Measurements from ENCODE around the gene MAP1A.

Gene MAP1A

GRCh38 chr15:43510200-43511011, 7.0 kb upstream of the MAP1A start:
- DNase-seq (ENCODE audit: low read depth in 2 of 2, low spot score in 1 of 2), result peak; percentile 87 to 92

GRCh38 chr15:43511012-43511885, 6.2 kb upstream of the MAP1A start:
- no peak for DNase-seq (ENCODE audit: low read depth in 2 of 2, low spot score in 1 of 2)

- no peak for DNase-seq (ENCODE audit: low read depth in 2 of 2, low spot score in 1 of 2)
Observed at GRCh38 chr15:43513550-43513949, 3.9 kb upstream of the MAP1A start.

GRCh38 chr15:43514241-43515057, 3.0 kb upstream of the MAP1A start:
- peak in 1 of 2 donors; percentile 10 for DNase-seq (ENCODE audit: low read depth in 2 of 2, low spot score in 1 of 2)

- no peak for DNase-seq (ENCODE audit: low read depth in 2 of 2, low spot score in 1 of 2)
Observed at GRCh38 chr15:43515741-43516140, 1.7 kb upstream of the MAP1A start.

GRCh38 chr15:43516185-43516584, 1.2 kb upstream of the MAP1A start:
- DNase-seq (ENCODE audit: low read depth in 2 of 2, low spot score in 1 of 2), result no peak

- DNase-seq (ENCODE audit: low read depth in 2 of 2, low spot score in 1 of 2), result no peak
Observed at GRCh38 chr15:43516801-43517353, 531 bp upstream of the MAP1A start.

GRCh38 chr15:43518197-43518761, 871 bp downstream of the MAP1A start:
- DNase-seq (ENCODE audit: low read depth in 2 of 2, low spot score in 1 of 2), result no peak

- DNase-seq (ENCODE audit: low read depth in 2 of 2, low spot score in 1 of 2), result no peak
Observed at GRCh38 chr15:43519196-43519595, 1.8 kb downstream of the MAP1A start.

- no peak for DNase-seq (ENCODE audit: low read depth in 2 of 2, low spot score in 1 of 2)
Observed at GRCh38 chr15:43520138-43520537, 2.7 kb downstream of the MAP1A start.

GRCh38 chr15:43521419-43521818, 4.0 kb downstream of the MAP1A start:
- DNase-seq (ENCODE audit: low read depth in 2 of 2, low spot score in 1 of 2), result no peak

- no peak for DNase-seq (ENCODE audit: low read depth in 2 of 2, low spot score in 1 of 2)
Observed at GRCh38 chr15:43522247-43522646, 4.8 kb downstream of the MAP1A start.

- no peak for DNase-seq (ENCODE audit: low read depth in 2 of 2, low spot score in 1 of 2)
Observed at GRCh38 chr15:43523646-43524045, 6.2 kb downstream of the MAP1A start.

- DNase-seq (ENCODE audit: low read depth in 2 of 2, low spot score in 1 of 2), result no peak
Observed at GRCh38 chr15:43524254-43524845, 6.9 kb downstream of the MAP1A start.

- DNase-seq (ENCODE audit: low read depth in 2 of 2, low spot score in 1 of 2), result no peak
Observed at GRCh38 chr15:43525131-43525530, 7.7 kb downstream of the MAP1A start.

GRCh38 chr15:43526261-43526930, 9.0 kb downstream of the MAP1A start:
- no peak for DNase-seq (ENCODE audit: low read depth in 2 of 2, low spot score in 1 of 2)

GRCh38 chr15:43527016-43527801, 9.8 kb downstream of the MAP1A start:
- DNase-seq (ENCODE audit: low read depth in 2 of 2, low spot score in 1 of 2), result no peak

- DNase-seq (ENCODE audit: low read depth in 2 of 2, low spot score in 1 of 2), result no peak
Observed at GRCh38 chr15:43527802-43528541, 10.6 kb downstream of the MAP1A start.

Data from stimulated activated CD8-positive, alpha-beta memory T cell treated with anti-CD3 and anti-CD28 coated beads, Interleukin-4, amount 100 ng/mL, for 1 hour (primary cell).